ENCODE results near the gene EXOC3L1. TPM values are rescaled to one million over a fixed set of nuclear protein-coding genes. Genes with fewer than 3 reads are reported as not detected.

The EXOC3L1 gene
- total and polyA plus RNA-seq, 2 of the 13 experiments (the other 11 are each of a cell fraction or from before 2014, with no cell fraction given) = 0.12 TPM; not detected in 1

GRCh38 chr16:67144943-67145342 is 45.0 kb downstream of the EXOC3L1 start:
- Histone ChIP-seq H3K4me3 (replicated peaks in 1 of 3; ENCODE audit: insufficient read depth in 1 of 3, low read depth in 2 of 3, low read length in 3 of 3) (no peak overlapping the region), H3K9ac (ENCODE audit: insufficient read depth, low read depth, low read length) (no peak overlapping the region), H3K4me2 (ENCODE audit: low read depth, low read length) (no peak overlapping the region), H4K20me1 (ENCODE audit: insufficient read depth, low read length) (peaks cover 9% of the 10 kb centered on the region; the same call in 1 of the 2 replicates), H3K27me3 (ENCODE audit: control insufficient read depth in 1 of 2, insufficient read depth in 2 of 2, low read length in 2 of 2) (no peaks in the 10 kb centered on the region), H3K4me1 (ENCODE audit: insufficient read depth, low read length) (peaks cover 8% of the 10 kb centered on the region), H2AFZ (ENCODE audit: low read length) (no peak overlapping the region), H3K27ac (ENCODE audit: extremely low read length, insufficient read depth, low read length) (no peak overlapping the region), H3K36me3 (replicated peaks in 1 of 2; ENCODE audit: control insufficient read depth in 1 of 2, insufficient read depth in 2 of 2, low read length in 2 of 2) (peaks cover 70 to 91% of the 10 kb centered on the region in 2 experiments), H3K79me2 (ENCODE audit: insufficient read depth, low read length) (no peaks in the 10 kb centered on the region), H3K9me3 (ENCODE audit: low read length) (no peaks in the 10 kb centered on the region)
- TF ChIP-seq ZNF256 (CRISPR knock-in tag; conservative IDR thresholded peaks at IDR 0.05) (no peak), POLR2A (IDR thresholded peaks at IDR 0.05; ENCODE audit: insufficient read depth in 1 of 2, low read depth in 2 of 2, low read length in 2 of 2) (0 out of 4 replicates have a peak, but pooled peaks of 1 of the 2 experiments have one; percentile 33), ZBTB26 (CRISPR knock-in tag; IDR thresholded peaks at IDR 0.05; ENCODE audit: borderline replicate concordance) (no peak), AGO2 (optimal IDR thresholded peaks at IDR 0.05; ENCODE audit: low read depth, low read length) (peak; percentile 63)
- in situ Hi-C loops (cut with HindIII; ENCODE audit: extremely low pct_ligation_motif_present, low pct_unique_long_range_greater_than_20kb) = no loop called here
- ATAC-seq (no peak), DNase-seq (ENCODE audit: low spot score) (no peak), FAIRE-seq (no peak)
- BruUV-seq (replicated peaks) = no TSS peak
- intact Hi-C loops (cut with micrococcal nuclease; ENCODE audit: unreplicated experiment) = no loop called here
- WGBS (ENCODE audit: low lambda C conversion rate) = 100% methylated on average over 2 of the region's 2 CpGs
- POLR2A ChIA-PET = no interaction called here
- CTCF ChIA-PET (ENCODE audit: low intra/inter-chr PET ratio, low total read pairs) = no interaction called here

DNA sequence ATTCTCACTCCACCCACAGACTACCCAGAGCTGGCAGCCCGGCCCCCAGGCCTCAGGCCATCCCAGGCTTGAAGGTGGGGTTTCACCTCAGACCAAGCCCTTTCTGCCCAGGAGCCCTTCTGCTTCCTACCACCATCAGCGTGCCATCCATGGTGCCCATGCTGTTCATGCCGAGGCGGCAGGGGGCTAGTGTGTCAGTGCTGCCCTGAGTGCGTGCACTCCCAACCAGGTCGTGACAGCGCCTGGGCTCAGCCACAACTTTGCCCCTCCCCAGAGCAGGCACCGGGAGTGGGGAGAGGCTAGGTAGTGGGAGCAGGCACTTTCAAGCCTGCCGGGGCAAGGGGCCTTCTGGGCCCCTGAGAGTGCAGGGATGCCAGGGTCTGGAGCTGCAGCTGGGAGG is 47.6 kb downstream of the EXOC3L1 start:
- Histone ChIP-seq H3K27ac (ENCODE audit: extremely low read length, insufficient read depth, low read length) (no peak overlapping the region), H3K79me2 (ENCODE audit: insufficient read depth, low read length) (no peaks in the 10 kb centered on the region), H4K20me1 (ENCODE audit: insufficient read depth, low read length) (no peaks in the 10 kb centered on the region), H3K4me1 (ENCODE audit: insufficient read depth, low read length) (peaks cover 8% of the 10 kb centered on the region), H2AFZ (ENCODE audit: low read length) (no peak overlapping the region), H3K27me3 (ENCODE audit: control insufficient read depth in 1 of 2, insufficient read depth in 2 of 2, low read length in 2 of 2) (no peaks in the 10 kb centered on the region), H3K9me3 (ENCODE audit: low read length) (no peaks in the 10 kb centered on the region), H3K4me3 (replicated peaks in 1 of 3; ENCODE audit: insufficient read depth in 1 of 3, low read depth in 2 of 3, low read length in 3 of 3) (no peak overlapping the region), H3K36me3 (replicated peaks in 1 of 2; ENCODE audit: control insufficient read depth in 1 of 2, insufficient read depth in 2 of 2, low read length in 2 of 2) (peaks cover 81 to 99% of the 10 kb centered on the region in 2 experiments), H3K9ac (ENCODE audit: insufficient read depth, low read depth, low read length) (no peak overlapping the region), H3K4me2 (ENCODE audit: low read depth, low read length) (no peak overlapping the region)
- ATAC-seq (no peak; the same call in 2 of the 3 replicates), DNase-seq (ENCODE audit: low spot score) (no peak), FAIRE-seq (no peak)
- TF ChIP-seq ZC3H4 (CRISPR knock-in tag; IDR thresholded peaks at IDR 0.05; ENCODE audit: borderline replicate concordance) (no peak), AGO2 (optimal IDR thresholded peaks at IDR 0.05; ENCODE audit: low read depth, low read length) (peak; percentile 94), TGIF2 (CRISPR knock-in tag; IDR thresholded peaks at IDR 0.05) (no peak)
- in situ Hi-C loops (cut with HindIII; ENCODE audit: extremely low pct_ligation_motif_present, low pct_unique_long_range_greater_than_20kb) = no loop called here
- intact Hi-C loops (cut with micrococcal nuclease; ENCODE audit: unreplicated experiment) = no loop called here
- POLR2A ChIA-PET = interaction anchor here (0.5 to 4.1 kb wide), 2 partner anchors 8 to 119 kb away, joined by 4 to 16 read pairs; partner anchors contain the start of gene B3GNT9
- BruUV-seq (replicated peaks) = no TSS peak
- CTCF ChIA-PET (ENCODE audit: low intra/inter-chr PET ratio, low total read pairs) = no interaction called here
- 100% methylated on average over 3 of the region's 9 CpGs for WGBS (ENCODE audit: low lambda C conversion rate)

All from HepG2 (cell line).